Measurements from ENCODE around the gene PDE6B. TPM values are rescaled to one million over a fixed set of nuclear protein-coding genes. Genes with fewer than 3 reads are reported as not detected.

The PDE6B gene
- total RNA-seq, 1 experiment from 2014 or later = 10.8 TPM

DNA sequence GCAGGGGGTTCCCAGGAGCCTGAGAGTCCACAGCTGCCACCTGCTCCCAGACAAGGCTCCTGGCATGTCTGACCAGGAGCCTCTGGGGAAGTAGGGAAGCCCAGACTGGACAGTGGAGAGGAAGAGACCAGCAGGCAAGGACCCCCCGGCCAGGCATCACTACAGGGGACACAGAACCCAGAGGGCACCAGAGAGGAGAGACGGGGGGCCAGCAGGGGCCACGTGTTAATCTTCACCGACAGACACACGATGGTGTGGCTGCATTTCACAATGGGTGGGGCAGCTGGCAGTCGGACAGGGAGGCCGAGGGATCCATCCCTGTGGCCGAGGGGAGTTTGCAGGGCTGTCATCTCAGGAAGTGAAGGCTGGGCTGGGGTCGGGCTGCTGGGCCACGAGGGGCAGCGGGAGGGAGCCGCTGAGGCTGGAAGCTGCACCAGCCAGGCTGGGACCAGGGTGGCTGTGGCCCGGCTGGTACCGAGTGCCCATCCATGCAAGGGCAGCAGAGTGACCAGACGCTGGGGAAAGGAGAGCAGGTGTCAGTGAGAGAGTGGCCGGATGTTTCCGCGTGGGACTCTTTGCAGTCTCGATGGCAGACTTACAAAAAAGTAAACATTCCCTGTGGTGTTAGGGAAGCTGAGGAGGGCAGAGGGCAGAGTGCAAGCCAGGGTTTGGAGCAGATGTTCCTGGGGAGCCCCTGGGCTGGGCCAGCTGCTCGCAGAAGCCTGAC, 4.7 kb downstream of the PDE6B start:
- no peak overlapping the region for H3K27ac Mint-ChIP-seq
- H3K4me1 Mint-ChIP-seq = peaks cover 3 to 13% of the 10 kb centered on the region in 2 experiments
- peaks cover 0 to 15% (median 13%) of the 10 kb centered on the region in 3 experiments; a peak in 5 of 7 replicates for H3K36me3 Mint-ChIP-seq (ENCODE audit: insufficient read depth in 1 of 3, low read depth in 3 of 3)
- H3K56ac ChIP-seq (ENCODE audit: insufficient read length, low read depth, low read length) = no peak overlapping the region
- H4K8ac ChIP-seq (replicated peaks; ENCODE audit: insufficient read length, low read depth, low read length) = no peak overlapping the region
- no peaks in the 10 kb centered on the region for H3K23me2 ChIP-seq (ENCODE audit: insufficient read length, low read depth, low read length, poor library complexity, severe bottlenecking)
- peaks cover 17 to 21% of the 10 kb centered on the region in 2 experiments for H3K9me3 Mint-ChIP-seq
- no peak overlapping the region for H3K14ac ChIP-seq (ENCODE audit: insufficient read depth, low read length)
- no peak overlapping the region for H3K9ac ChIP-seq (ENCODE audit: extremely low read depth, insufficient read length, low read length)
- no peak overlapping the region for H3K4me3 Mint-ChIP-seq
- H2BK5ac ChIP-seq (ENCODE audit: insufficient read length, low read length) = no peak overlapping the region
- H2BK12ac ChIP-seq (ENCODE audit: insufficient read length, low read depth, low read length) = no peak overlapping the region
- H3K18ac ChIP-seq (ENCODE audit: insufficient read length, low read depth, low read length) = no peak overlapping the region
- H3K4ac ChIP-seq (ENCODE audit: low read depth, low read length) = no peak overlapping the region
- no peak overlapping the region for H4K91ac ChIP-seq (ENCODE audit: insufficient read length, low read depth, low read length)
- H3T11ph ChIP-seq (ENCODE audit: low read length) = no peak overlapping the region
- H4K20me1 ChIP-seq (ENCODE audit: control insufficient read depth, insufficient read depth, insufficient read length) = no peaks in the 10 kb centered on the region
- H2BK20ac ChIP-seq (ENCODE audit: low read depth, low read length, poor library complexity, severe bottlenecking) = no peak overlapping the region
- no peak overlapping the region for H2BK15ac ChIP-seq (ENCODE audit: low read depth, low read length)
- H2AK5ac ChIP-seq (ENCODE audit: insufficient read length, low read length) = no peak overlapping the region
- no CpG with 5 or more reads among the region's 20 CpGs for WGBS (ENCODE audit: extremely low coverage, insufficient read length, low lambda C conversion rate)
- no peak overlapping the region for H3K23ac ChIP-seq (ENCODE audit: insufficient read length, low read depth, low read length)
- TF ChIP-seq, protein P1, sequence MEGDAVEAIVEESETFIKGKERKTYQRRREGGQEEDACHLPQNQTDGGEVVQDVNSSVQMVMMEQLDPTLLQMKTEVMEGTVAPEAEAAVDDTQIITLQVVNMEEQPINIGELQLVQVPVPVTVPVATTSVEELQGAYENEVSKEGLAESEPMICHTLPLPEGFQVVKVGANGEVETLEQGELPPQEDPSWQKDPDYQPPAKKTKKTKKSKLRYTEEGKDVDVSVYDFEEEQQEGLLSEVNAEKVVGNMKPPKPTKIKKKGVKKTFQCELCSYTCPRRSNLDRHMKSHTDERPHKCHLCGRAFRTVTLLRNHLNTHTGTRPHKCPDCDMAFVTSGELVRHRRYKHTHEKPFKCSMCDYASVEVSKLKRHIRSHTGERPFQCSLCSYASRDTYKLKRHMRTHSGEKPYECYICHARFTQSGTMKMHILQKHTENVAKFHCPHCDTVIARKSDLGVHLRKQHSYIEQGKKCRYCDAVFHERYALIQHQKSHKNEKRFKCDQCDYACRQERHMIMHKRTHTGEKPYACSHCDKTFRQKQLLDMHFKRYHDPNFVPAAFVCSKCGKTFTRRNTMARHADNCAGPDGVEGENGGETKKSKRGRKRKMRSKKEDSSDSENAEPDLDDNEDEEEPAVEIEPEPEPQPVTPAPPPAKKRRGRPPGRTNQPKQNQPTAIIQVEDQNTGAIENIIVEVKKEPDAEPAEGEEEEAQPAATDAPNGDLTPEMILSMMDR (conservative IDR thresholded peaks at IDR 0.05) = no peak
- H4K5ac ChIP-seq (ENCODE audit: insufficient read length, low read depth, low read length) = no peak overlapping the region
- no peaks in the 10 kb centered on the region for H3K4me1 ChIP-seq (ENCODE audit: insufficient read depth, low read length)
- no peaks in the 10 kb centered on the region for H3K27me3 ChIP-seq (ENCODE audit: insufficient read depth, low read length)
- H2BK120ac ChIP-seq (ENCODE audit: low read depth, low read length, poor library complexity, severe bottlenecking) = no peak overlapping the region
- no peaks in the 10 kb centered on the region for H3K9me3 ChIP-seq (ENCODE audit: control insufficient read depth, low read depth, low read length)
- H3K79me2 ChIP-seq (ENCODE audit: insufficient read depth, low read length) = no peaks in the 10 kb centered on the region
- no peaks in the 10 kb centered on the region for H3K79me1 ChIP-seq (ENCODE audit: insufficient read depth, low read depth, low read length, poor library complexity, severe bottlenecking)
- no peak overlapping the region for H3K27ac ChIP-seq (ENCODE audit: insufficient read length, low read depth, low read length)
- peak; percentile 14 for DNase-seq
- no peak overlapping the region for H2AFZ ChIP-seq (ENCODE audit: low read length)
- no peak overlapping the region for H3K4me2 ChIP-seq (ENCODE audit: insufficient read depth, insufficient read length, low read length)
- peaks cover 16% of the 10 kb centered on the region for H3K27me3 Mint-ChIP-seq (ENCODE audit: low read depth)

Data from H9 (cell line).